ENCODE results near the gene MAMDC4.

The MAMDC4 gene

DNA sequence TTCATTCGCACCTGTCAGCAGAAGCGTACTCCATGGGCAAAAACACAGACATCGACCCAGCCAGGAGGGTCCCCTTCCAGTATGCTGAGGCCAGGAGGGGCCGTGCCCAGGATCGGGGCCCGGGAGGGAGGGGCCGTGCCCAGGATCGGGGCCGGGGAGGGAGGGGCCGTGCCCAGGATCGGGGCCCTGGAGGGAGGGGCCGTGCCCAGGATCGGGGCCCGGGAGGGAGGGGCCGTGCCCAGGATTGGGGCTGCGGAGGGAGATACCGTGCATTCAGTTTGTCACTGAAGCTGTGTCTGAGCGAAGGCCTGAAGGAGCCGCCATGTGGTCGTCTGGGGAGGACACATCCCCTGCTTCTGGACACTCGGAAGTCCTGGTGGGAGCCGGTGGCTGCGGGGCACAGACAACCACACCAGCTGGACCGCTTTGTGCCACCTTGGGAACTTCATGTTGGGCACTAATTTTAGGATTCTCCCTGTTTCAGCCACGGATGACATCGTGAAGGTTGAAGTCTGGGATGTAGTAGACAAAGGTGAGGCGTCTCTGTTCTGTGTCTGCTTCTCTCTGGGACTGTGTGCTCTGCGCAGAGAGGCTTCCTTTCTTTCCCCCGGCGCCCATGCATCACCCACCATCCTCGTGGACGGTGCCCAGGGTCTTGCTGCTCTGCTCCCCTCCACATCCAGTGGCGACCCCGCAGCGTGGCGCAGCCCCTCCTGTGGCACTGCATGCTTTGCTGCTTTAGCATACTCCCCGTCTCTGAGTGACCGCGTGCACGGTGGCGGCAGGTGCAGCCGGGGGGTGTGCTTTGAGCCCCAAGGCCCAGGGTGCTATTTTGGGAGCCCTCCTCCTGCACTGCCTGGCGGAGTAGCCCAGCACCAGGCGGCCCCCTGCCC is 26.6 kb upstream of the MAMDC4 start:
- Histone ChIP-seq H3K36me3 (ENCODE audit: control insufficient read depth, insufficient read depth, low read length) (no peaks in the 10 kb centered on the region), H3K4me1 (no peaks in the 10 kb centered on the region), H3K4me3 (ENCODE audit: low read depth, low read length) (no peak overlapping the region), H3K27me3 (ENCODE audit: control insufficient read depth, insufficient read depth, low read length) (no peaks in the 10 kb centered on the region), H3K9me3 (ENCODE audit: control insufficient read depth, low read length) (no peaks in the 10 kb centered on the region), H3K79me2 (no peaks in the 10 kb centered on the region), H3K9ac (no peak overlapping the region), H3K27ac (no peak overlapping the region), H2AFZ (no peak overlapping the region), H3K4me2 (ENCODE audit: low read length) (no peak overlapping the region)
- TF ChIP-seq, protein P1, sequence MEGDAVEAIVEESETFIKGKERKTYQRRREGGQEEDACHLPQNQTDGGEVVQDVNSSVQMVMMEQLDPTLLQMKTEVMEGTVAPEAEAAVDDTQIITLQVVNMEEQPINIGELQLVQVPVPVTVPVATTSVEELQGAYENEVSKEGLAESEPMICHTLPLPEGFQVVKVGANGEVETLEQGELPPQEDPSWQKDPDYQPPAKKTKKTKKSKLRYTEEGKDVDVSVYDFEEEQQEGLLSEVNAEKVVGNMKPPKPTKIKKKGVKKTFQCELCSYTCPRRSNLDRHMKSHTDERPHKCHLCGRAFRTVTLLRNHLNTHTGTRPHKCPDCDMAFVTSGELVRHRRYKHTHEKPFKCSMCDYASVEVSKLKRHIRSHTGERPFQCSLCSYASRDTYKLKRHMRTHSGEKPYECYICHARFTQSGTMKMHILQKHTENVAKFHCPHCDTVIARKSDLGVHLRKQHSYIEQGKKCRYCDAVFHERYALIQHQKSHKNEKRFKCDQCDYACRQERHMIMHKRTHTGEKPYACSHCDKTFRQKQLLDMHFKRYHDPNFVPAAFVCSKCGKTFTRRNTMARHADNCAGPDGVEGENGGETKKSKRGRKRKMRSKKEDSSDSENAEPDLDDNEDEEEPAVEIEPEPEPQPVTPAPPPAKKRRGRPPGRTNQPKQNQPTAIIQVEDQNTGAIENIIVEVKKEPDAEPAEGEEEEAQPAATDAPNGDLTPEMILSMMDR (IDR thresholded peaks at IDR 0.05), result no peak

DNA sequence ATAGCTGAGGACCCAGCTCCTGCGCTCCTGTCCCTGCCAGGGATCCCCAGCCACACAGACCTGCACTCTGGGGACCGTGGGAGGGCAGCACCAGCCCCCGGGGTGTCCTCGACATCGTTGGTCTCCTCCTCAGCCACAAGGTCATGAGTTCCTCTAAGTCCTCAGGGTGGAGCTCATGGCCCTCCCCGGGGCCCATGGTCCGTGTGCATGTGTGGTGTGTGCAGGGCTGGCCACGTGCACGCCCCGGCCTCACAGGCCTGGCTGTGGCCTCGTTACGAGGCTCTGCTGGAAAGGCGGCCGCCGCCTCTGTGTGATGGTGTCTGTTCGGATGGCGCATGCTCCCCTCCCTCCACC is 26.0 kb upstream of the MAMDC4 start:
- Histone ChIP-seq H3K36me3 (ENCODE audit: control insufficient read depth, insufficient read depth, low read length) (no peaks in the 10 kb centered on the region), H3K27me3 (ENCODE audit: control insufficient read depth, insufficient read depth, low read length) (no peaks in the 10 kb centered on the region), H3K27ac (no peak overlapping the region), H3K9me3 (ENCODE audit: control insufficient read depth, low read length) (no peaks in the 10 kb centered on the region), H3K4me2 (ENCODE audit: low read length) (no peak overlapping the region), H2AFZ (no peak overlapping the region), H3K9ac (no peak overlapping the region), H3K79me2 (no peaks in the 10 kb centered on the region), H3K4me3 (ENCODE audit: low read depth, low read length) (no peak overlapping the region), H3K4me1 (no peaks in the 10 kb centered on the region)
- TF ChIP-seq, protein P1 (IDR thresholded peaks at IDR 0.05), result no peak

DNA sequence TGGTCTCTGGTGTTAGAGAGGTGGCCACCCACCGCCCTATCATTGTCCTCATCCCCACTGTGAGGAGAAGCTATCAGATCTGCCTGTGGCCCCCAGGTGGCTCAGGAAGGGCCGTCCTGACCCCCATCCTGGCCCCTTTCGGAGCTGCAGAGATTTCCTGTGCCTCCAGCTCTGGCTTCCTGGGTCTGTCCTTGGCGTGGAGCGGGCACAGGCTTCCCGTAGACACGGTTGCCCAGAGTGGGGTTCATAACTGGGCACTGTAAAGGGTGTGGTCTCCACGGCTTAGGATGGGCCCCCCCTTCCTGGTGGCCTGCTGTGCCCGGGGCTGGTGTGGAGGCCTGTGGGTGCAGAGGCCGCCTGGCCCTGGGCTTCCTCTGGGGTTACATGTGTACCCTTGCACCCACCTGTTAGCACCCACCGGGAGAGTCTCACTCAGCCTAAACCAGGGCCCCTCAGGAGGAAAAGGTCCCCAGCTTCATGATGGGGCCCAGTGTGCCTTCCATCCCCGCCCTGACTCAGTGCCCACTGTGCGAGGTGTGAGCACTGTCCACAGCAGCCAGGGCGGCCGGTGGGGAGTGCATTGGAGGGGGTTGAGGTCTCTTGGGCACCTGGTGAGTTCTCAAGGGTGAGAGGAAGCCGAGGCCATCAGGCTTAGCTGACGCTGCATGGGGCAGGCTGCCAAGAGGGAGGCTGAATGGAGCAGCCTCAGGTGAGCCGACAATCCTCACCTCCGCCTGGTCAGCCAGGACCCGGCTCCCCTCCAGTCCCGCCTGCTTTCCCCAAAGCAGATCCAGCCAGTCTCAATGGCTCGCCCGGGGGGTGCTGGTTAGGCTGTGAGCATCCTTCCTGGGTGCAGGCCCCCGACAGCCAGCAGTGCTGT is 25.2 kb upstream of the MAMDC4 start:
- H3K27ac ChIP-seq, result no peak overlapping the region
- H3K4me3 ChIP-seq (ENCODE audit: low read depth, low read length), result no peak overlapping the region
- no peak overlapping the region for H2AFZ ChIP-seq
- H3K9me3 ChIP-seq (ENCODE audit: control insufficient read depth, low read length), result no peaks in the 10 kb centered on the region
- TF ChIP-seq, protein P1 (IDR thresholded peaks at IDR 0.05), result no peak
- no peak overlapping the region for H3K4me2 ChIP-seq (ENCODE audit: low read length)
- no peak overlapping the region for H3K9ac ChIP-seq
- no peaks in the 10 kb centered on the region for H3K27me3 ChIP-seq (ENCODE audit: control insufficient read depth, insufficient read depth, low read length)
- no peaks in the 10 kb centered on the region for H3K79me2 ChIP-seq
- H3K4me1 ChIP-seq, result no peaks in the 10 kb centered on the region
- no peaks in the 10 kb centered on the region for H3K36me3 ChIP-seq (ENCODE audit: control insufficient read depth, insufficient read depth, low read length)

GRCh38 chr9:136827794-136828473 is 24.2 kb upstream of the MAMDC4 start:
- H3K27ac ChIP-seq, result no peak overlapping the region
- TF ChIP-seq, protein P1 (IDR thresholded peaks at IDR 0.05), result no peak
- no peaks in the 10 kb centered on the region for H3K36me3 ChIP-seq (ENCODE audit: control insufficient read depth, insufficient read depth, low read length)
- no peaks in the 10 kb centered on the region for H3K79me2 ChIP-seq
- no peaks in the 10 kb centered on the region for H3K4me1 ChIP-seq
- H2AFZ ChIP-seq, result no peak overlapping the region
- no peaks in the 10 kb centered on the region for H3K27me3 ChIP-seq (ENCODE audit: control insufficient read depth, insufficient read depth, low read length)
- H3K4me2 ChIP-seq (ENCODE audit: low read length), result no peak overlapping the region
- H3K9me3 ChIP-seq (ENCODE audit: control insufficient read depth, low read length), result no peaks in the 10 kb centered on the region
- no peak overlapping the region for H3K9ac ChIP-seq
- no peak overlapping the region for H3K4me3 ChIP-seq (ENCODE audit: low read depth, low read length)

All from parathyroid adenoma (tissue), 2 donors.